Activated CD4-positive, alpha-beta T cell treated with anti-CD3 and anti-CD28 coated beads for 36 hours (primary cell): Measurements from ENCODE around the gene NFKBIL1. TPM values are rescaled to one million over a fixed set of nuclear protein-coding genes. Genes with fewer than 3 reads are reported as not detected.
"Not testable (repeated sequence)": the region's sequence is repeated elsewhere in the genome, so short reads cannot be mapped to it uniquely, and the experiment has no call there.

Source experiments
- ATAC-seq: fragments of 200-7000 bp; cut with Tn5 transposase; one replicate; pipeline ENCODE4 v1.10.0; 2021; ENCODE audit warnings: mild to moderate bottlenecking, moderate library complexity
- CTCF ChIA-PET: fragments of 350-600 bp; sonication (Branson Sonifier 250); formaldehyde crosslinking; loops from one replicate; lab custom pipeline; 2021; ENCODE audit warnings: antibody characterized with exemption; lab: Charles Lee
- POLR2A ChIA-PET: fragments of 350-600 bp; sonication (Branson Sonifier 250); formaldehyde crosslinking; loops from one replicate; lab custom pipeline; 2021; ENCODE audit warnings: antibody characterized with exemption, inconsistent platforms; lab: Charles Lee
- DNase-seq: peaks from one replicate; pipeline ENCODE4 v3.0.0-alpha.2; 2020
- H3K27ac Mint-ChIP-seq: one replicate; pipeline ENCODE4 v1.8.0; 2021; ENCODE audit warnings: mixed read lengths
- H3K27me3 Mint-ChIP-seq: one replicate; pipeline ENCODE4 v1.8.0; 2021; ENCODE audit warnings: mixed read lengths
- H3K36me3 Mint-ChIP-seq: one replicate; pipeline ENCODE4 v1.8.0; 2021; ENCODE audit warnings: low read depth, mixed read lengths
- H3K4me1 Mint-ChIP-seq: one replicate; pipeline ENCODE4 v1.8.0; 2021; ENCODE audit warnings: mixed read lengths
- H3K4me3 Mint-ChIP-seq: one replicate; pipeline ENCODE4 v1.8.0; 2021; ENCODE audit warnings: mild to moderate bottlenecking, moderate library complexity, mixed read lengths
- H3K9me3 Mint-ChIP-seq: one replicate; pipeline ENCODE4 v1.8.0; 2021; ENCODE audit warnings: low read depth, mixed read lengths
- intact Hi-C, 2 experiments: fragments of 100-400 bp; cut with DNase I in 1 of 2; cut with micrococcal nuclease in 1 of 2; formaldehyde crosslinking; loops; one replicate each; pipeline versions ENCODE4 v1.14.2 to v1.15.1; 2022 to 2024; cut with DNase I, micrococcal nuclease
- total RNA-seq, 2 experiments: library from RNA; stranded (reverse); gene quantifications; one replicate each; pipeline ENCODE4 v1.2.3, GENCODE V29; 2021

NFKBIL1 gene
- total RNA-seq, 2 experiments from 2014 or later = 18.1 to 19.0 TPM

- CTCF ChIA-PET = interaction anchor here (0.6 to 15.4 kb wide), 13 partner anchors 22 to 517 kb away, joined by 3 to 658 read pairs (median 4); partner anchors contain the start of genes AIF1, C6orf47, LST1 and LTA
- H3K27me3 Mint-ChIP-seq = no peaks in the 10 kb centered on the region
- intact Hi-C loops = loop anchor here (1.0 to 10.0 kb wide), 10 partner anchors 34 to 932 kb away; partner anchors contain the start of genes ATF6B (in 1 of the 2), EHMT2 (in 1 of the 2), MRPS18B (in 1 of the 2) and PPP1R10 (in 1 of the 2)
- H3K9me3 Mint-ChIP-seq = no peaks in the 10 kb centered on the region
- POLR2A ChIA-PET = interaction anchor here (0.5 to 2.3 kb wide), 10 partner anchors 29 to 1307 kb away, joined by 3 to 12 read pairs (median 4); partner anchors contain the start of genes GPANK1, NCR3, TAP1 and TNF
- H3K27ac Mint-ChIP-seq = peak within 1 kb of the TSS; percentile 97
- peaks cover 32% of the 10 kb centered on the region for H3K36me3 Mint-ChIP-seq
- peak; percentile 76 for ATAC-seq
- H3K4me1 Mint-ChIP-seq = peaks cover 48% of the 10 kb centered on the region
- DNase-seq = peak; percentile 95
- peak within 1 kb of the TSS; percentile 89 for H3K4me3 Mint-ChIP-seq
Observed at GRCh38 chr6:31546339-31546957, 960 bp upstream of the NFKBIL1 start, which contains the start of gene ATP6V1G2. Gene ATP6V1G2 (minus strand): TSS chr6:31546608. CDS start chr6:31546559, 49 bp downstream.

GRCh38 chr6:31547727-31548543 is 527 bp downstream of the NFKBIL1 start:
- CTCF ChIA-PET = interaction anchor here (0.6 to 15.4 kb wide), 14 partner anchors 8 to 190 kb away, joined by 3 to 658 read pairs (median 4); partner anchors contain the start of genes CLIC1, LST1, LTA and LTB
- Mint-ChIP-seq H3K36me3 (peaks cover 28% of the 10 kb centered on the region), H3K4me1 (peaks cover 49% of the 10 kb centered on the region), H3K4me3 (peak overlapping the region; percentile 89), H3K27ac (peak overlapping the region; percentile 97), H3K9me3 (no peaks in the 10 kb centered on the region), H3K27me3 (no peaks in the 10 kb centered on the region)
- POLR2A ChIA-PET = interaction anchor here (0.6 to 2.3 kb wide), 9 partner anchors 11 to 259 kb away, joined by 3 to 12 read pairs (median 6); partner anchors contain the start of genes NCR3 and TNF
- DNase-seq (no peak), ATAC-seq (no peak)
- intact Hi-C loops = loop anchor here (1.0 to 10.0 kb wide), 17 partner anchors 24 to 933 kb away; partner anchors contain the start of genes PRRC2A (in 2 of the 2), ABHD16A (in 1 of the 2), ATF6B (in 1 of the 2) and BAG6 (in 1 of the 2)

GRCh38 chr6:31548544-31548873 is 1.1 kb downstream of the NFKBIL1 start:
- peak overlapping the region; percentile 97 for H3K27ac Mint-ChIP-seq
- peak overlapping the region; percentile 89 for H3K4me3 Mint-ChIP-seq

GRCh38 chr6:31551371-31551770 is 4.0 kb downstream of the NFKBIL1 start:
- H3K4me1 Mint-ChIP-seq = peaks cover 51% of the 10 kb centered on the region
- H3K4me3 Mint-ChIP-seq, ATAC-seq, H3K9me3 Mint-ChIP-seq, H3K27me3 Mint-ChIP-seq: not testable (repeated sequence)
- ChIA-PET CTCF (interaction anchor here (0.6 to 15.4 kb wide), 18 partner anchors 8 to 282 kb away, joined by 3 to 658 read pairs (median 4); partner anchors contain the start of genes DDX39B, LST1, LTB and NCR3), POLR2A (interaction anchor here (0.7 to 4.0 kb wide), 6 partner anchors 8 to 46 kb away, joined by 3 to 29 read pairs (median 4); partner anchors contain the start of genes NCR3 and TNF)
- peak; percentile 81 for DNase-seq
- H3K36me3 Mint-ChIP-seq = peaks cover 32% of the 10 kb centered on the region
- intact Hi-C loops = loop anchor here (1.0 kb wide), 1 partner anchor 47 kb away; no protein-coding TSS in a partner anchor
- H3K27ac Mint-ChIP-seq = peak overlapping the region; percentile 42

More at GRCh38 chr6:31548544-31548873, 1.1 kb downstream of the NFKBIL1 start:
- Mint-ChIP-seq H3K36me3 (peaks cover 27% of the 10 kb centered on the region), H3K4me1 (peaks cover 46% of the 10 kb centered on the region), H3K27me3 (no peaks in the 10 kb centered on the region), H3K9me3 (no peaks in the 10 kb centered on the region)
- ATAC-seq (no peak), DNase-seq (no peak)
- intact Hi-C loops = loop anchor here (5.0 to 10.0 kb wide), 3 partner anchors 284 to 934 kb away; partner anchors contain the start of genes ATF6B (in 1 of the 2), MRPS18B (in 1 of the 2) and PPP1R10 (in 1 of the 2)
- CTCF ChIA-PET = interaction anchor here (0.6 to 15.4 kb wide), 9 partner anchors 8 to 190 kb away, joined by 3 to 658 read pairs (median 5); partner anchors contain the start of genes CLIC1, LST1, LTB and NCR3
- POLR2A ChIA-PET = interaction anchor here (0.6 to 2.3 kb wide), 5 partner anchors 10 to 44 kb away, joined by 3 to 10 read pairs (median 6); partner anchors contain the start of genes NCR3 and TNF

GRCh38 chr6:31556307-31556706 is 8.9 kb downstream of the NFKBIL1 start:
- ChIA-PET POLR2A (interaction anchor here (0.6 kb wide), 1 partner anchor 18 kb away, joined by 3 read pairs; no protein-coding TSS in a partner anchor), CTCF (interaction anchor here (0.9 to 7.2 kb wide), 3 partner anchors 19 to 40 kb away, joined by 4 to 101 read pairs (median 50); partner anchors contain the start of genes LTB, NCR3 and TNF)
- H3K4me1 Mint-ChIP-seq = peaks cover 67% of the 10 kb centered on the region
- no peak overlapping the region for H3K27ac Mint-ChIP-seq
- intact Hi-C loops = no loop called here
- H3K27me3 Mint-ChIP-seq = no peaks in the 10 kb centered on the region
- no peak overlapping the region for H3K4me3 Mint-ChIP-seq
- H3K36me3 Mint-ChIP-seq = peaks cover 35% of the 10 kb centered on the region
- no peaks in the 10 kb centered on the region for H3K9me3 Mint-ChIP-seq
- no peak for DNase-seq
- ATAC-seq = no peak

- Mint-ChIP-seq H3K36me3 (peaks cover 40% of the 10 kb centered on the region), H3K27me3 (no peaks in the 10 kb centered on the region), H3K27ac (peak overlapping the region; percentile 77), H3K9me3 (no peaks in the 10 kb centered on the region), H3K4me1 (peaks cover 72% of the 10 kb centered on the region), H3K4me3 (peak overlapping the region; percentile 66)
- POLR2A ChIA-PET = interaction anchor here (0.7 to 4.3 kb wide), 4 partner anchors 10 to 35 kb away, joined by 3 to 43 read pairs (median 8); partner anchors contain the start of genes NCR3, NFKBIL1 and TNF
- DNase-seq (no peak), ATAC-seq (no peak)
- CTCF ChIA-PET = interaction anchor here (1.2 to 7.2 kb wide), 5 partner anchors 9 to 39 kb away, joined by 3 to 101 read pairs (median 16); partner anchors contain the start of genes DDX39B, NCR3, NFKBIL1 and TNF
- intact Hi-C loops = loop anchor here in 1 of 2 experiments (2.0 kb wide), 1 partner anchor 15 kb away; the partner anchor contains the start of gene LTA
Observed at GRCh38 chr6:31557443-31558317, 10.3 kb downstream of the NFKBIL1 start.

- H3K36me3 Mint-ChIP-seq = peaks cover 41% of the 10 kb centered on the region
Observed at GRCh38 chr6:31558318-31558625, 10.9 kb downstream of the NFKBIL1 start.

GRCh38 chr6:31558631-31559500 is 11.5 kb downstream of the NFKBIL1 start:
- Mint-ChIP-seq H3K4me3 (peak overlapping the region; percentile 66), H3K9me3 (no peaks in the 10 kb centered on the region), H3K27me3 (peaks cover 2% of the 10 kb centered on the region), H3K36me3 (peaks cover 44% of the 10 kb centered on the region), H3K4me1 (peaks cover 81% of the 10 kb centered on the region), H3K27ac (peak overlapping the region; percentile 92)
- ChIA-PET POLR2A (interaction anchor here (0.6 to 4.3 kb wide), 10 partner anchors 8 to 342 kb away, joined by 3 to 43 read pairs (median 4); partner anchors contain the start of genes LTA, NFKBIL1 and TNF), CTCF (interaction anchor here (0.6 to 7.2 kb wide), 13 partner anchors 8 to 55 kb away, joined by 3 to 101 read pairs (median 6); partner anchors contain the start of genes DDX39B, LTB, NCR3 and NFKBIL1)
- DNase-seq (peak; percentile 82), ATAC-seq (peak; percentile 47)
- intact Hi-C loops = loop anchor here (1.0 to 2.0 kb wide), 2 partner anchors 9 to 14 kb away; partner anchors contain the start of gene LTA (in 1 of the 2)

More at GRCh38 chr6:31558318-31558625, 10.9 kb downstream of the NFKBIL1 start:
- ChIA-PET POLR2A (interaction anchor here (1.5 to 4.3 kb wide), 6 partner anchors 10 to 28 kb away, joined by 3 to 43 read pairs (median 12); partner anchors contain the start of genes LTA, NFKBIL1 and TNF), CTCF (interaction anchor here (0.6 to 7.2 kb wide), 7 partner anchors 10 to 38 kb away, joined by 3 to 101 read pairs (median 13); partner anchors contain the start of genes DDX39B, LTB, NCR3 and NFKBIL1)
- DNase-seq (no peak), ATAC-seq (no peak)
- Mint-ChIP-seq H3K4me3 (peak overlapping the region; percentile 66), H3K4me1 (peaks cover 75% of the 10 kb centered on the region), H3K27ac (peak overlapping the region; percentile 92), H3K9me3 (no peaks in the 10 kb centered on the region), H3K27me3 (no peaks in the 10 kb centered on the region)
- intact Hi-C loops = loop anchor here in 1 of 2 experiments (2.0 kb wide), 1 partner anchor 15 kb away; the partner anchor contains the start of gene LTA
